SK-N-SH treated with all-trans-retinoic acid at 6 μM for 48 hours (cell line): Measurements from ENCODE around the gene JPH3.

Experiments
- CSRNP3 ChIP-seq: fragments of 250-450 bp; sonication (Bioruptor Pico); IDR thresholded peaks from 2 replicates; pipeline ENCODE4 v1.5.1; 2021; ENCODE audit warnings: mild to moderate bottlenecking, moderate library complexity
- PATZ1 ChIP-seq: fragments of 250-450 bp; sonication (Bioruptor Pico); IDR thresholded peaks from 2 replicates; pipeline ENCODE4 v1.8.0; 2020; ENCODE audit warnings: mild to moderate bottlenecking, moderate library complexity, borderline replicate concordance
- ZNF70 ChIP-seq: fragments of 450-650 bp; formaldehyde crosslinking; IDR thresholded peaks from 2 replicates; pipeline ENCODE4 v1.5.0; 2020; ENCODE audit warnings: mild to moderate bottlenecking, moderate library complexity
- TF ChIP-seq, protein P1 (sequence below): fragments of 250-450 bp; sonication (Bioruptor Pico); IDR thresholded peaks from 2 replicates; pipeline ENCODE4 v1.8.0; 2021; ENCODE audit warnings: low read depth, mild to moderate bottlenecking, moderate library complexity, borderline replicate concordance

DNA sequence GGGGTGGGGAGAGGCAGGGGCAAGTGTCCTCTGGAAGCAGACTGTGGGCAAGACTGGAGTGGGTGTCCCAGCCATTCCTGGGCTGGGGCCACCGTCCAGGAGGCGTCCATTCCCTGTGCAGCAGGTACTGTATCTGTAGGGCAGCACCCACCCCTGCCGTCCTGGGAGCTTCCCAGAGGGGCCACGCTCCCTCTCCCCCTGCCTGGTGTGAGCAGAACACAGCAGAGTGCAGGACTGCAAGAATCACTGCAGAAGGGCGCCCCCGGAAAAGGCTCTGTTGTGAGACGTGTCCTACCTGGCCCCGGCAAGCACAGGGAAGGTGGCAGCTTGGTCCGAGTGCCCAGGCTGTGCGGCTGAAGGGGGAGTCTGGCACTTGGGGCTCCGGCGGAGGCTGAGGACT is 93.2 kb downstream of the JPH3 start:
- TF ChIP-seq ZNF70 (CRISPR knock-in tag) (no peak), CSRNP3 (CRISPR knock-in tag) (no peak), PATZ1 (CRISPR knock-in tag) (no peak)
- TF ChIP-seq, protein P1, sequence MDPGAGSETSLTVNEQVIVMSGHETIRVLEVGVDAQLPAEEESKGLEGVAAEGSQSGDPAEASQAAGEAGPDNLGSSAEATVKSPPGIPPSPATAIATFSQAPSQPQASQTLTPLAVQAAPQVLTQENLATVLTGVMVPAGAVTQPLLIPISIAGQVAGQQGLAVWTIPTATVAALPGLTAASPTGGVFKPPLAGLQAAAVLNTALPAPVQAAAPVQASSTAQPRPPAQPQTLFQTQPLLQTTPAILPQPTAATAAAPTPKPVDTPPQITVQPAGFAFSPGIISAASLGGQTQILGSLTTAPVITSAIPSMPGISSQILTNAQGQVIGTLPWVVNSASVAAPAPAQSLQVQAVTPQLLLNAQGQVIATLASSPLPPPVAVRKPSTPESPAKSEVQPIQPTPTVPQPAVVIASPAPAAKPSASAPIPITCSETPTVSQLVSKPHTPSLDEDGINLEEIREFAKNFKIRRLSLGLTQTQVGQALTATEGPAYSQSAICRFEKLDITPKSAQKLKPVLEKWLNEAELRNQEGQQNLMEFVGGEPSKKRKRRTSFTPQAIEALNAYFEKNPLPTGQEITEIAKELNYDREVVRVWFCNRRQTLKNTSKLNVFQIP (CRISPR knock-in tag): no peak
